Measurements from ENCODE around the gene PCNX4.
A peak's percentile ranks its signal among the peaks of the same experiment; 100 is the strongest.

The PCNX4 gene

GRCh38 chr14:60204104-60204842, 112.5 kb downstream of the PCNX4 start:
- no peaks in the 10 kb centered on the region for H3K36me3 ChIP-seq (ENCODE audit: control insufficient read depth in 2 of 2, insufficient read depth in 2 of 2, low read length in 2 of 2)
- H3K4me1 ChIP-seq (ENCODE audit: control insufficient read depth in 2 of 2, insufficient read depth in 2 of 2, low read length in 2 of 2) = peaks cover 0 to 5% of the 10 kb centered on the region in 2 donors
- peak overlapping the region in 1 of 2 donors; percentile 37 for H3K4me3 ChIP-seq (ENCODE audit: low read length in 2 of 2)
- H3K27ac ChIP-seq (ENCODE audit: low read depth in 2 of 2, low read length in 2 of 2) = peak overlapping the region in 1 of 2 donors; percentile 17
- H3K9me3 ChIP-seq (ENCODE audit: control insufficient read depth in 2 of 2, low read length in 2 of 2) = no peaks in the 10 kb centered on the region
- H3K27me3 ChIP-seq (ENCODE audit: control insufficient read depth in 2 of 2, insufficient read depth in 2 of 2, low read length in 2 of 2) = no peaks in the 10 kb centered on the region
- H3K9ac ChIP-seq (ENCODE audit: low read depth in 1 of 2, low read length in 2 of 2) = no peak overlapping the region

GRCh38 chr14:60204843-60205774, 113.4 kb downstream of the PCNX4 start:
- no peaks in the 10 kb centered on the region for H3K27me3 ChIP-seq (ENCODE audit: control insufficient read depth in 2 of 2, insufficient read depth in 2 of 2, low read length in 2 of 2)
- H3K36me3 ChIP-seq (ENCODE audit: control insufficient read depth in 2 of 2, insufficient read depth in 2 of 2, low read length in 2 of 2) = no peaks in the 10 kb centered on the region
- H3K9ac ChIP-seq (ENCODE audit: low read depth in 1 of 2, low read length in 2 of 2) = no peak overlapping the region
- H3K4me3 ChIP-seq (ENCODE audit: low read length in 2 of 2) = no peak overlapping the region
- H3K27ac ChIP-seq (ENCODE audit: low read depth in 2 of 2, low read length in 2 of 2) = peak overlapping the region in 1 of 2 donors; percentile 17
- H3K9me3 ChIP-seq (ENCODE audit: control insufficient read depth in 2 of 2, low read length in 2 of 2) = no peaks in the 10 kb centered on the region
- H3K4me1 ChIP-seq (ENCODE audit: control insufficient read depth in 2 of 2, insufficient read depth in 2 of 2, low read length in 2 of 2) = peaks cover 0 to 5% of the 10 kb centered on the region in 2 donors

GRCh38 chr14:60206249-60206670, 114.5 kb downstream of the PCNX4 start:
- no peaks in the 10 kb centered on the region for H3K9me3 ChIP-seq (ENCODE audit: control insufficient read depth in 2 of 2, low read length in 2 of 2)

GRCh38 chr14:60206837-60207533, 115.3 kb downstream of the PCNX4 start:
- Histone ChIP-seq H3K9ac (ENCODE audit: low read depth in 1 of 2, low read length in 2 of 2) (no peak overlapping the region), H3K4me1 (ENCODE audit: control insufficient read depth in 2 of 2, insufficient read depth in 2 of 2, low read length in 2 of 2) (peaks cover 0 to 5% of the 10 kb centered on the region in 2 donors), H3K36me3 (ENCODE audit: control insufficient read depth in 2 of 2, insufficient read depth in 2 of 2, low read length in 2 of 2) (no peaks in the 10 kb centered on the region), H3K4me3 (ENCODE audit: low read length in 2 of 2) (no peak overlapping the region), H3K27me3 (ENCODE audit: control insufficient read depth in 2 of 2, insufficient read depth in 2 of 2, low read length in 2 of 2) (no peaks in the 10 kb centered on the region), H3K9me3 (ENCODE audit: control insufficient read depth in 2 of 2, low read length in 2 of 2) (no peaks in the 10 kb centered on the region), H3K27ac (ENCODE audit: low read depth in 2 of 2, low read length in 2 of 2) (no peak overlapping the region)

More at GRCh38 chr14:60206249-60206670, 114.5 kb downstream of the PCNX4 start:
- no peaks in the 10 kb centered on the region for H3K27me3 ChIP-seq (ENCODE audit: control insufficient read depth in 2 of 2, insufficient read depth in 2 of 2, low read length in 2 of 2)
- no peaks in the 10 kb centered on the region for H3K36me3 ChIP-seq (ENCODE audit: control insufficient read depth in 2 of 2, insufficient read depth in 2 of 2, low read length in 2 of 2)
- H3K9ac ChIP-seq (ENCODE audit: low read depth in 1 of 2, low read length in 2 of 2) = no peak overlapping the region
- H3K4me1 ChIP-seq (ENCODE audit: control insufficient read depth in 2 of 2, insufficient read depth in 2 of 2, low read length in 2 of 2) = peaks cover 0 to 5% of the 10 kb centered on the region in 2 donors
- H3K27ac ChIP-seq (ENCODE audit: low read depth in 2 of 2, low read length in 2 of 2) = no peak overlapping the region
- no peak overlapping the region for H3K4me3 ChIP-seq (ENCODE audit: low read length in 2 of 2)

DNA sequence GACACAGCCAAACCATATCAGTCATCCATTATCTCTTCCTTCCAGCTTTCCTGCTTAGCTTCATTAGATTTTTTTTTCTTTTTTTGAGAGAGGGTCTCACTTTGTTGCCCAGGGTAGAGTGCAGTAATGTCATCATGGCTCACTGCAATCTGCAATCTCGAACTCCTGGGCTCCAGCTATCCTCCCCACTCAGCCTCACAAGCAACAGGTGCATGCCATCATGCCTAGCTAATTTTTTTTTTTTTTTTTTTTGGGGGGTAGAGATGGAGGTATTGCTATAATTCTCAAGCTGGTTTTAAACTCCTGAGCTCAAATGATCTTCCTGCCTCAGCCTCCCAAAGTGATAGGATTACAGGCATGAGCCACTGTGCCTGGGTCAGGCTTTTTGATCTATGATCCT, 119.0 kb downstream of the PCNX4 start:
- Histone ChIP-seq H3K9ac (ENCODE audit: low read depth in 1 of 2, low read length in 2 of 2) (no peak overlapping the region), H3K4me1 (ENCODE audit: control insufficient read depth in 2 of 2, insufficient read depth in 2 of 2, low read length in 2 of 2) (peaks cover 4 to 14% of the 10 kb centered on the region in 2 donors), H3K9me3 (ENCODE audit: control insufficient read depth in 2 of 2, low read length in 2 of 2) (no peaks in the 10 kb centered on the region), H3K27ac (ENCODE audit: low read depth in 2 of 2, low read length in 2 of 2) (no peak overlapping the region), H3K4me3 (ENCODE audit: low read length in 2 of 2) (no peak overlapping the region), H3K36me3 (ENCODE audit: control insufficient read depth in 2 of 2, insufficient read depth in 2 of 2, low read length in 2 of 2) (no peaks in the 10 kb centered on the region), H3K27me3 (ENCODE audit: control insufficient read depth in 2 of 2, insufficient read depth in 2 of 2, low read length in 2 of 2) (no peaks in the 10 kb centered on the region)

DNA sequence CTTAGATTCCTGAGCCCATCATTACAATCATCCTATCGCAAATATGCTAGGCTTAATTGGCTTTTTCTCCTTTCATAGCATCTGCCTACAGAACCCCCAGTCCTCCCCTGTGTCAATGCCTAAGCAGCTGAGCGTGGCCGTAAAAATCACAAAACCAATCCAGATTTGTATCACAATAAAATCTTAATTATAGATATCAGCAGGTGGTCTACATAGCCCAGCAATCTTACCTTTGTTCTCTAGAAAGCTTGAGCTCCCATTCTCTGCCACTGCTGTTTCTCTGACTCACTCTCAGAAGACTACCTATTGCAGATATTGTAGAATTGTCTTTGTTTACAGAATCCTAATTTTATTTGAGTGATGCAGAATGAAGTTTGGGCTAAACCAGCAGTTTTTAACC, 119.4 kb downstream of the PCNX4 start:
- Histone ChIP-seq H3K4me3 (ENCODE audit: low read length in 2 of 2) (no peak overlapping the region), H3K27me3 (ENCODE audit: control insufficient read depth in 2 of 2, insufficient read depth in 2 of 2, low read length in 2 of 2) (no peaks in the 10 kb centered on the region), H3K4me1 (ENCODE audit: control insufficient read depth in 2 of 2, insufficient read depth in 2 of 2, low read length in 2 of 2) (peaks cover 6 to 14% of the 10 kb centered on the region in 2 donors), H3K27ac (ENCODE audit: low read depth in 2 of 2, low read length in 2 of 2) (no peak overlapping the region), H3K9ac (ENCODE audit: low read depth in 1 of 2, low read length in 2 of 2) (no peak overlapping the region), H3K36me3 (ENCODE audit: control insufficient read depth in 2 of 2, insufficient read depth in 2 of 2, low read length in 2 of 2) (no peaks in the 10 kb centered on the region), H3K9me3 (ENCODE audit: control insufficient read depth in 2 of 2, low read length in 2 of 2) (no peaks in the 10 kb centered on the region)

DNA sequence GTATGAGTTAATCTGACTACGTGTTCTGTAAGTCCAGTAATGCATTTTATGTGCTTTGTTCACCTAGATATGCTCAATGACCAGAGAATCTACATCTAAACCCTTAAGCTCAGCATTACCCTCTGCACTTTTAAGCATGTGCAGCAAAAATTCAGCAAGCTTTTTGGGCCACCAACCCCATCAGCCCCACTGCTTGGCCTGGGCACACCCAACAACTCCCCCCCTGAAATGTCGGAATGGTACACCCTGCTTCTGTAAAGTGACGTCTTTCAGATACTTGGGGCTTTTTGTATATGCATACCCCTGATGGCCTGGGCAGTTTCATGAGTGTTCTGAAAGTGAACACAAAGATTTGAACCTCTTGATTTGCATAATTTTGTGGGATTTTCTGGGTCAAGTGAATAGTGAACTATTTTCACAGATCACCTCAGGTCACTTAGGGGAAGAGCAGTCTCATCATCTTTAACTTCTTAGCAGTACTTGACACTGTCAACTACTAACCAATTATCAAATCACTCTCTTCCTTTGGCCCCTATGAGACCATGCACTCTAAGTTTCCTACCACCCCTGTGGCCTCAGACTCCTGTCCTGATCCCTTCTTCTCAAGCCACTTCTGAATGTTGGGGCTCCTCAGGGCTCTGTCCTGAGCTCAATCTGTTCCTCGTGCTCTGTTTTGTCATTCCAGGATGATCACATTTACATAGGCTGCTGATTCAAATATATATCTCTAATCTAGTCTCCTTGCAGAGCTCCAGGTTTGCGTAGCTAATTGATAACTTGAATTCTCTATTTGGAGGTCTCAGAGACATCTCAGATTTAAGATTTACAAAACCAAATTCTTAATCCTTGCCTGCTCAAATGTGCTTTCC, 121.0 kb downstream of the PCNX4 start:
- no peak overlapping the region for H3K4me3 ChIP-seq (ENCODE audit: low read length in 2 of 2)
- H3K9me3 ChIP-seq (ENCODE audit: control insufficient read depth in 2 of 2, low read length in 2 of 2) = no peaks in the 10 kb centered on the region
- H3K27ac ChIP-seq (ENCODE audit: low read depth in 2 of 2, low read length in 2 of 2) = no peak overlapping the region
- no peaks in the 10 kb centered on the region for H3K36me3 ChIP-seq (ENCODE audit: control insufficient read depth in 2 of 2, insufficient read depth in 2 of 2, low read length in 2 of 2)
- peaks cover 7 to 14% of the 10 kb centered on the region in 2 donors for H3K4me1 ChIP-seq (ENCODE audit: control insufficient read depth in 2 of 2, insufficient read depth in 2 of 2, low read length in 2 of 2)
- H3K9ac ChIP-seq (ENCODE audit: low read depth in 1 of 2, low read length in 2 of 2) = no peak overlapping the region
- no peaks in the 10 kb centered on the region for H3K27me3 ChIP-seq (ENCODE audit: control insufficient read depth in 2 of 2, insufficient read depth in 2 of 2, low read length in 2 of 2)

GRCh38 chr14:60214003-60214402, 122.3 kb downstream of the PCNX4 start:
- H3K9ac ChIP-seq (ENCODE audit: low read depth in 1 of 2, low read length in 2 of 2) = no peak overlapping the region
- peak overlapping the region in 1 of 2 donors; percentile 2 for H3K4me3 ChIP-seq (ENCODE audit: low read length in 2 of 2)
- H3K36me3 ChIP-seq (ENCODE audit: control insufficient read depth in 2 of 2, insufficient read depth in 2 of 2, low read length in 2 of 2) = no peaks in the 10 kb centered on the region
- H3K9me3 ChIP-seq (ENCODE audit: control insufficient read depth in 2 of 2, low read length in 2 of 2) = no peaks in the 10 kb centered on the region
- H3K27ac ChIP-seq (ENCODE audit: low read depth in 2 of 2, low read length in 2 of 2) = peak overlapping the region; percentile 45 to 54
- H3K4me1 ChIP-seq (ENCODE audit: control insufficient read depth in 2 of 2, insufficient read depth in 2 of 2, low read length in 2 of 2) = peaks cover 7 to 14% of the 10 kb centered on the region in 2 donors
- H3K27me3 ChIP-seq (ENCODE audit: control insufficient read depth in 2 of 2, insufficient read depth in 2 of 2, low read length in 2 of 2) = no peaks in the 10 kb centered on the region

DNA sequence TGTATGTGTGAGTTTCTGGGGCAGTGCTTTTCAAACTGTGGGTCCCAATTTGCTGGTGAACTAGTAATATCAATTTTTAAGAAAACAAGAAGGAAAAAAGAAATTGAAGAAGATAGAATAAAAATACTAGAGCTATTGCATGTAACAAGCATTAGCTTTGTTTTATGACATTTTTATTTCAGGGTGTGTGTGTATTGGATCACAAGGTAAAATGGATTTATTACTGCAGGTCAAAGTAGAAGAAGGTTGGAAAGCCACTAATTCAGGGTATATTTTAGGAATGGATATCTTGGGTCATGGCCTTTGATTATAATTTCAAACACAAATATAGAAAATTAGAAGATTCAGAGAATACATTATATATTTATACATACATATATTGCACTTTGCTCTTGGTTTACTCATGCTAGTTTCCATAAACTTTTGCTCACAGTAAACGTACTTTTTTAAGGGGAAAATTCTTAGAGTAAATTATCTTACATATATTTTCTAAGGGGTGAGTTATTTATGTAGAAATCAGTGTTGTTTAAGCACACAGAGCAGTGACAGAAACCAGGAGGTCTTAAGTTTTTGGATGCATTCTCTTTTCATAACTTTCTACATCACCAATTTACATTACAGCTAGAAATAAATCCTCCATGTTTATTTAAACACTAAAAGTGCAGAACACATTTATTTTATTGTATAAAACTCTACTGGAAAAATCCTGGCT, 122.8 kb downstream of the PCNX4 start:
- Histone ChIP-seq H3K9me3 (ENCODE audit: control insufficient read depth in 2 of 2, low read length in 2 of 2) (no peaks in the 10 kb centered on the region), H3K27ac (ENCODE audit: low read depth in 2 of 2, low read length in 2 of 2) (peak overlapping the region; percentile 45 to 54), H3K36me3 (ENCODE audit: control insufficient read depth in 2 of 2, insufficient read depth in 2 of 2, low read length in 2 of 2) (no peaks in the 10 kb centered on the region), H3K27me3 (ENCODE audit: control insufficient read depth in 2 of 2, insufficient read depth in 2 of 2, low read length in 2 of 2) (no peaks in the 10 kb centered on the region), H3K4me3 (ENCODE audit: low read length in 2 of 2) (peak overlapping the region in 1 of 2 donors; percentile 2), H3K4me1 (ENCODE audit: control insufficient read depth in 2 of 2, insufficient read depth in 2 of 2, low read length in 2 of 2) (peaks cover 7 to 14% of the 10 kb centered on the region in 2 donors), H3K9ac (ENCODE audit: low read depth in 1 of 2, low read length in 2 of 2) (no peak overlapping the region)

Measured in mucosa of rectum (tissue), 2 donors.